Prostate gland (tissue), 2 donors: ENCODE data around the gene GDF15.

Experiments
- POLR2A ChIP-seq: fragments of 450-650 bp; IDR thresholded peaks from one replicate; pipeline ENCODE4 v1.6.1; 2016; ENCODE audit warnings: antibody characterized with exemption, mild to moderate bottlenecking
- POLR2AphosphoS5 ChIP-seq: sonication (generic); formaldehyde crosslinking; IDR thresholded peaks from one replicate; pipeline ENCODE4 v1.6.1; 2017; ENCODE audit warnings: antibody characterized with exemption
- TF ChIP-seq, protein P1 (sequence below), 4 experiments: fragments of 200-600 bp in 2 of 4; fragments of 450-650 bp in 2 of 4; sonication (generic) in 2 of 4; IDR thresholded peaks; 1 replicate in 3 of 4; 2 replicates in 1 of 4; pipeline ENCODE4 v1.5.1; 2016 to 2019; ENCODE audit warnings: antibody characterized with exemption in 4 of 4, mild to moderate bottlenecking in 2 of 4, moderate library complexity in 2 of 4

DNA sequence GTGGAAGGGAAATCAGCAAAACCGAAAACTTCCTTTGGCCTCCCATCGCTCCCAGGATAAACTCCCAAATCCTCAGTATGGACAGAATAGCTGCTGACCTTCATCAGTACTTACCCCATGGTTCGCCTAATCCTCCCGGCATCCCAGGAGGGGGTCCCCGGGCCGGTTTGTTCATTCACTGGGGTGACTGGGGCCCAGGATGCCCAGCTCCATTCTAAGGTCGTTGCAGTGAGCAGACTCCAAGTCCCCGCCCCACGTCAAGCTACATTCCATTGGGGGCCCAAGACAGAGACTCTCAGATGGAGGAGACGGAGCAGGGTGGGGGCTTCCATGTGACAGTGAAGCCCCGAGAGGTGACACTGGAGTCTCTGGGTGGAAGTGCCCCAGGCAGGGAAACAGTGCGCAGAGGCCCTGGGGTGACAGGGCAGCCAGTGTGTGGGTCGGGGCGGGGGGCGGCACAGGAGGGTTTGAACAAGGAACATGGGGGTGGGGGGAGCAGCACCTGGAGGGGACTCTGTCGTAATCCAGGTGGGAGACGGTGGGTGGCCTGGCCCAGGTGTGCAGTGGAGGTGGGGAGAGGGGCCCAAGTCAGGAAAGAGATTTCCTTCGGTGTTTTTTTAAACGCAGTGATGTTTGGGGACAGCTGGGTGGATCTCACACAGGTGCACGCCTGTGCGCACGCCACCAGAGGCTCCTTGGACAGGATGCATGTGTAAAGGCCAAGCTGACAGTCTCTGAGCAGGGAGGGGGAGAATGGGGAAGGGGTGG is 38.3 kb downstream of the GDF15 start:
- TF ChIP-seq, protein P1, sequence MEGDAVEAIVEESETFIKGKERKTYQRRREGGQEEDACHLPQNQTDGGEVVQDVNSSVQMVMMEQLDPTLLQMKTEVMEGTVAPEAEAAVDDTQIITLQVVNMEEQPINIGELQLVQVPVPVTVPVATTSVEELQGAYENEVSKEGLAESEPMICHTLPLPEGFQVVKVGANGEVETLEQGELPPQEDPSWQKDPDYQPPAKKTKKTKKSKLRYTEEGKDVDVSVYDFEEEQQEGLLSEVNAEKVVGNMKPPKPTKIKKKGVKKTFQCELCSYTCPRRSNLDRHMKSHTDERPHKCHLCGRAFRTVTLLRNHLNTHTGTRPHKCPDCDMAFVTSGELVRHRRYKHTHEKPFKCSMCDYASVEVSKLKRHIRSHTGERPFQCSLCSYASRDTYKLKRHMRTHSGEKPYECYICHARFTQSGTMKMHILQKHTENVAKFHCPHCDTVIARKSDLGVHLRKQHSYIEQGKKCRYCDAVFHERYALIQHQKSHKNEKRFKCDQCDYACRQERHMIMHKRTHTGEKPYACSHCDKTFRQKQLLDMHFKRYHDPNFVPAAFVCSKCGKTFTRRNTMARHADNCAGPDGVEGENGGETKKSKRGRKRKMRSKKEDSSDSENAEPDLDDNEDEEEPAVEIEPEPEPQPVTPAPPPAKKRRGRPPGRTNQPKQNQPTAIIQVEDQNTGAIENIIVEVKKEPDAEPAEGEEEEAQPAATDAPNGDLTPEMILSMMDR (IDR thresholded peaks at IDR 0.05) = no peak
- TF ChIP-seq POLR2A (no peak), POLR2AphosphoS5 (no peak)
